ENCODE data around the gene ITGB3. TPM values are rescaled to one million over a fixed set of nuclear protein-coding genes. Genes with fewer than 3 reads are reported as not detected.

The ITGB3 gene
- total RNA-seq, 2 experiments from 2014 or later, result not detected

- no peak for DNase-seq
- Mint-ChIP-seq H3K4me3 (no peak overlapping the region), H3K27ac (no peak overlapping the region), H3K36me3 (ENCODE audit: low read depth) (no peaks in the 10 kb centered on the region), H3K9me3 (peaks cover 12% of the 10 kb centered on the region), H3K4me1 (ENCODE audit: low read depth) (peaks cover 8% of the 10 kb centered on the region), H3K27me3 (ENCODE audit: low read depth) (no peaks in the 10 kb centered on the region)
- CTCF ChIA-PET, result no interaction called here
- intact Hi-C loops (cut with micrococcal nuclease), result no loop called here
Measured at GRCh38 chr17:47301161-47301560, 47.5 kb downstream of the ITGB3 start.

- H3K4me1 Mint-ChIP-seq (ENCODE audit: low read depth), result peaks cover 8% of the 10 kb centered on the region
- CTCF ChIA-PET, result no interaction called here
- H3K27me3 Mint-ChIP-seq (ENCODE audit: low read depth), result no peaks in the 10 kb centered on the region
- peaks cover 12% of the 10 kb centered on the region for H3K9me3 Mint-ChIP-seq
- intact Hi-C loops (cut with micrococcal nuclease), result no loop called here
- no peak overlapping the region for H3K4me3 Mint-ChIP-seq
- no peak overlapping the region for H3K27ac Mint-ChIP-seq
- H3K36me3 Mint-ChIP-seq (ENCODE audit: low read depth), result no peaks in the 10 kb centered on the region
- DNase-seq, result no peak
Measured at GRCh38 chr17:47301831-47302230, 48.2 kb downstream of the ITGB3 start.

GRCh38 chr17:47304186-47304585 is 50.6 kb downstream of the ITGB3 start:
- no peaks in the 10 kb centered on the region for H3K27me3 Mint-ChIP-seq (ENCODE audit: low read depth)
- CTCF ChIA-PET, result no interaction called here
- no peak overlapping the region for H3K27ac Mint-ChIP-seq
- intact Hi-C loops (cut with micrococcal nuclease), result no loop called here
- DNase-seq, result no peak
- no peaks in the 10 kb centered on the region for H3K36me3 Mint-ChIP-seq (ENCODE audit: low read depth)
- peaks cover 12% of the 10 kb centered on the region for H3K9me3 Mint-ChIP-seq
- no peak overlapping the region for H3K4me3 Mint-ChIP-seq
- peaks cover 8% of the 10 kb centered on the region for H3K4me1 Mint-ChIP-seq (ENCODE audit: low read depth)

GRCh38 chr17:47305302-47305923 is 51.8 kb downstream of the ITGB3 start:
- Mint-ChIP-seq H3K36me3 (ENCODE audit: low read depth) (no peaks in the 10 kb centered on the region), H3K27ac (no peak overlapping the region), H3K4me1 (ENCODE audit: low read depth) (peaks cover 8% of the 10 kb centered on the region), H3K27me3 (ENCODE audit: low read depth) (no peaks in the 10 kb centered on the region), H3K4me3 (no peak overlapping the region), H3K9me3 (peaks cover 12% of the 10 kb centered on the region)
- CTCF ChIA-PET, result no interaction called here
- peak; percentile 21 for DNase-seq
- intact Hi-C loops (cut with micrococcal nuclease), result no loop called here

DNA sequence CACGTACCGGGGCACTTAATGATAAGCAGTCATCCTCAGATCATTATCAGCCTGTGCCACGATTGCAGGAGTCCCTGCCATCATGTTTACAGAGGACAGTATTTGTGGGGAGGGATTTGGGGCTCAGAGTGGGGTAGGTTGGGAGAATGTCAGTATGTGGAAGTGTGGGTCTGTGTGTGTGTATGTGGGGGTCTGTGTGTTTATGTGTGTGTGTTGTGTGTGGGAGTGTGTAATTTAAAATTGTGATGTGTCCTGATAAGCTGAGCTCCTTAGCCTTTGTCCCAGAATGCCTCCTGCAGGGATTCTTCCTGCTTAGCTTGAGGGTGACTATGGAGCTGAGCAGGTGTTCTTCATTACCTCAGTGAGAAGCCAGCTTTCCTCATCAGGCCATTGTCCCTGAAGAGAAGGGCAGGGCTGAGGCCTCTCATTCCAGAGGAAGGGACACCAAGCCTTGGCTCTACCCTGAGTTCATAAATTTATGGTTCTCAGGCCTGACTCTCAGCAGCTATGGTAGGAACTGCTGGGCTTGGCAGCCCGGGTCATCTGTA is 56.6 kb downstream of the ITGB3 start:
- Mint-ChIP-seq H3K27me3 (ENCODE audit: low read depth) (no peaks in the 10 kb centered on the region), H3K4me1 (ENCODE audit: low read depth) (peaks cover 5% of the 10 kb centered on the region), H3K4me3 (no peak overlapping the region), H3K27ac (no peak overlapping the region), H3K9me3 (no peaks in the 10 kb centered on the region), H3K36me3 (ENCODE audit: low read depth) (no peaks in the 10 kb centered on the region)
- DNase-seq, result no peak
- CTCF ChIA-PET, result interaction anchor here (1.1 kb wide), 1 partner anchor 76 kb away, joined by 3 read pairs; no protein-coding TSS in a partner anchor
- intact Hi-C loops (cut with micrococcal nuclease), result no loop called here

DNA sequence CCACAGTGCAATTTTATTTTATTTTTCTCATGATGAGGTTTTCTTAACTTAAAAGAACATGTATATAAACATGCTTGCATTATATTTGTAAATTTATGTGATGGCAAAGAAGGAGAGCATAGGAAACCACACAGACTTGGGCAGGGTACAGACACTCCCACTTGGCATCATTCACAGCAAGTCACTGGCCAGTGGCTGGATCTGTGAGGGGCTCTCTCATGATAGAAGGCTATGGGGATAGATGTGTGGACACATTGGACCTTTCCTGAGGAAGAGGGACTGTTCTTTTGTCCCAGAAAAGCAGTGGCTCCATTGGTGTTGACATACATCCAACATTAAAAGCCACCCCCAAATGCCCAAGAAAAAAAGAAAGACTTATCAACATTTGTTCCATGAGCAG is 57.8 kb downstream of the ITGB3 start:
- no peaks in the 10 kb centered on the region for H3K27me3 Mint-ChIP-seq (ENCODE audit: low read depth)
- no peak overlapping the region for H3K27ac Mint-ChIP-seq
- H3K4me3 Mint-ChIP-seq, result no peak overlapping the region
- DNase-seq, result no peak
- no peaks in the 10 kb centered on the region for H3K36me3 Mint-ChIP-seq (ENCODE audit: low read depth)
- no peaks in the 10 kb centered on the region for H3K9me3 Mint-ChIP-seq
- CTCF ChIA-PET, result interaction anchor here (1.0 to 1.1 kb wide), 2 partner anchors 14 to 81 kb away, joined by 3 read pairs; no protein-coding TSS in a partner anchor
- no peaks in the 10 kb centered on the region for H3K4me1 Mint-ChIP-seq (ENCODE audit: low read depth)
- intact Hi-C loops (cut with micrococcal nuclease), result no loop called here

DNA sequence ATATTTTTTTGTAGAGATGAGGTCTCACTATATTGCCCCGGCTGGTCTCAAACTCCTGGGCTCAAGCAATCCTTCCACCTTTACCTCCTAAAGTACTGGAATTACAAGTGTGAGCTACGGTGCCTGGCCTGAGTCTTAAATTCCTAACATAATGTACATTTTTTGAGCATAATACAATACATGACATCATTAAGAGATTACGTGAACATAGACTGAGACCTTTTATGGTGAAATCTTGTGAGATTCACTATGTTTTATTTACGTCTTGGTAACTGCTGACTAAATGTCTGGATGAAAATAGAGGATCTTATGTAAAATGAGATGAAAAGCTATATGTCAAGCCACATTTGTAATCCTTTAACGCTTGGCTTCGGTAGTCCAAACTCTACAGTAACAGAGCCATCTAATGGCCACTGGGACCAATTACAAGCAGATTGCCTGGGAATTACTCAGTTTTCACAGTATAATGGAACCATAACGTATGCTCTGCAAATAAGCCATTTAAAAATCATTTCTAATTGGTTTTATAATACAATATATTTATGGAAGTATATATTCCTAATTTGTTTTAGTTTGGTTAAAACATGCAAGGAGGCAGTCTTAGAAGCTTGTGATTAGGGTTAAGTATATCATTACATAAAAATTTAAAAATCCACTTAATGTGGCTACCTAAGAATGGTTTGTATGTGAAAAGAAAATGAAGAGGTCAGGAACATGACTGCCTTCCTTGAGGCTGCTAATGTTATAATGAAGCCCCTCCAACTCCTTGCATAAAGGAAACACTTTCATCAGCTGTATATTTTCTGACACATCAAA is 62.0 kb downstream of the ITGB3 start:
- H3K4me3 Mint-ChIP-seq, result no peak overlapping the region
- no peaks in the 10 kb centered on the region for H3K4me1 Mint-ChIP-seq (ENCODE audit: low read depth)
- H3K36me3 Mint-ChIP-seq (ENCODE audit: low read depth), result no peaks in the 10 kb centered on the region
- DNase-seq, result peak; percentile 56
- H3K27me3 Mint-ChIP-seq (ENCODE audit: low read depth), result no peaks in the 10 kb centered on the region
- H3K27ac Mint-ChIP-seq, result no peak overlapping the region
- CTCF ChIA-PET, result interaction anchor here (0.6 to 4.5 kb wide), 16 partner anchors 9 to 487 kb away, joined by 3 to 51 read pairs (median 3); no protein-coding TSS in a partner anchor
- intact Hi-C loops (cut with micrococcal nuclease), result loop anchor here (1.0 to 2.0 kb wide), 3 partner anchors 86 to 373 kb away; no protein-coding TSS in a partner anchor
- H3K9me3 Mint-ChIP-seq, result no peaks in the 10 kb centered on the region

DNA sequence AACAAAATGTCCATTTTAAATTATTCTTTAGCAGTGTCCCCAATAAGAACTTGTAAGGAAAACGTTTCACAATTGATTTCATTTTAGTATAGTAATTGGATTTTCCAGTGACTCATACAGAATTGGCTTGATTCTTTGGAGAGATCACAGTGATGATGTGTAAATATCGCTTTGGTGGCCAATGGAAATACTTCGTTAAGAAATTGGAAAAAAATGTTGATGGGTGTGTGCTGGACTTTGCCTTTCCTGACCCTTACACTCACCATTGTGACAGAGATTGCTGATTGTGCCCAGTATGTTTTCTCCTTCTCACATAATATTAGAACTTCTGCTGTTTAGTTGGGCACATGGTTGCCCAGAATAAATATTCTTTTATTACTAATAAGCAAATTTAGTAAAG is 62.7 kb downstream of the ITGB3 start:
- Mint-ChIP-seq H3K4me1 (ENCODE audit: low read depth) (no peaks in the 10 kb centered on the region), H3K4me3 (no peak overlapping the region), H3K9me3 (peaks cover 5% of the 10 kb centered on the region), H3K36me3 (ENCODE audit: low read depth) (peaks cover 3% of the 10 kb centered on the region), H3K27me3 (ENCODE audit: low read depth) (no peaks in the 10 kb centered on the region), H3K27ac (no peak overlapping the region)
- DNase-seq, result no peak
- CTCF ChIA-PET, result interaction anchor here (1.1 to 4.5 kb wide), 7 partner anchors 8 to 300 kb away, joined by 3 to 51 read pairs (median 4); no protein-coding TSS in a partner anchor
- intact Hi-C loops (cut with micrococcal nuclease), result no loop called here

DNA sequence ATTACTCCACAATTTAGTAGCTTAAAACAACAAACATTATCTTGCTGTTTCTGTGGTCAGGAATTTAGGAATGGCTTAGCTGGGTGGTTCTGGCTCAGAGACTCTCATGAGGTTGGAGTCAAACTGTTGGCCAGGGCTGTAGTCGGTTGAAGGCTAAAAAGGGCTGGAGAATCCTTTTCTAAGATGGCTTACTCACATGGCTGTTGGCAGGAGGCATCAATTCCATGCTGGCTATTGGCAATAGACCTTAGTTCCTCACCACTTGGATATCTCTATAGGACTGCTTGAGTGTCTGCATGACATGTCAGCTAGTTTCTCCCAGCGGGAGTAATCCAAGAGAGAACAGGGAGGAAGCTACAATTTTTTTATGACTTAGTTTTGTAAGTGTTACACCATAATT is 63.5 kb downstream of the ITGB3 start:
- H3K4me1 Mint-ChIP-seq (ENCODE audit: low read depth), result no peaks in the 10 kb centered on the region
- DNase-seq, result no peak
- no peak overlapping the region for H3K27ac Mint-ChIP-seq
- no peaks in the 10 kb centered on the region for H3K27me3 Mint-ChIP-seq (ENCODE audit: low read depth)
- CTCF ChIA-PET, result interaction anchor here (1.1 to 4.5 kb wide), 4 partner anchors 13 to 299 kb away, joined by 3 to 51 read pairs (median 4); no protein-coding TSS in a partner anchor
- H3K4me3 Mint-ChIP-seq, result no peak overlapping the region
- intact Hi-C loops (cut with micrococcal nuclease), result no loop called here
- H3K36me3 Mint-ChIP-seq (ENCODE audit: low read depth), result peaks cover 3% of the 10 kb centered on the region
- H3K9me3 Mint-ChIP-seq, result peaks cover 6% of the 10 kb centered on the region

DNA sequence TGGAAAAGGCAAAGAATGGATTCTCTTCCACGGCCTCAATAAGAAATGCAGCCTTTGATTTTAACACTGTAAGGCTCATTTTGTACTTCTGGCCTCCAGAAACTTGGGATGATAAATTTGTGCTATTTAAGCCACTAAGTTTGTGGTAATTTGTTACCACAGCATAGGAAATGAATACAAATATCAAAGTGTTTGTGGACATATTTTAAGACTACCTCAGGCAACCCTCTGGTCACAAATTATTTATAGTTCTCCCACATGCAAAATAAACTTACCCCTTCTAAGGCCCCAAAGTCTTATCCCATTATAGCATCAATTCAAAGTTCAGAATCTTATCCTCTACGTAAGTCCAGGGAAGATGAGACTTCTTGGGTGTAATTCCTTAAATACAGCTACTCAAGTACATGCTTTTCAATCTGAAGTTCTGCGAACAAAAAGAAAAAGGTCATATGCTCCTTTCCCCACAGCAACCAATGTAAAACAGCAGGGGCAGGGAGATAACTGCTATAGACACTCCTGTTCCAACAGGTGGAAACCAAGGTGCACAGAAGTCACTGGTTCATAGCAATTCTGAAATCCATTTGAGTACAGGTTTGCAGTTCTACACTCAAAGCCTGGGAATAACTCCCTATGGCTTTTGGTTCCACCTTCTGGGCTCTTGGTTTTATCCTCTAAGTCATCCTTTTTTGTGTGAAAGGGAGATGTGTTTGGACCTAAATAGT is 64.7 kb downstream of the ITGB3 start:
- CTCF ChIA-PET, result no interaction called here
- Mint-ChIP-seq H3K9me3 (peaks cover 6% of the 10 kb centered on the region), H3K27ac (no peak overlapping the region), H3K27me3 (ENCODE audit: low read depth) (peaks cover 2% of the 10 kb centered on the region), H3K36me3 (ENCODE audit: low read depth) (peaks cover 3% of the 10 kb centered on the region), H3K4me3 (no peak overlapping the region), H3K4me1 (ENCODE audit: low read depth) (no peaks in the 10 kb centered on the region)
- intact Hi-C loops (cut with micrococcal nuclease), result no loop called here
- no peak for DNase-seq

GRCh38 chr17:47320879-47321502 is 67.4 kb downstream of the ITGB3 start:
- Mint-ChIP-seq H3K36me3 (ENCODE audit: low read depth) (peaks cover 4% of the 10 kb centered on the region), H3K27ac (no peak overlapping the region), H3K4me3 (no peak overlapping the region), H3K9me3 (peaks cover 6% of the 10 kb centered on the region), H3K4me1 (ENCODE audit: low read depth) (peaks cover 7% of the 10 kb centered on the region), H3K27me3 (ENCODE audit: low read depth) (peaks cover 2% of the 10 kb centered on the region)
- CTCF ChIA-PET, result no interaction called here
- no peak for DNase-seq
- intact Hi-C loops (cut with micrococcal nuclease), result no loop called here

All from activated naive CD4-positive, alpha-beta T cell treated with anti-CD3 and anti-CD28 coated beads for 36 hours (primary cell).